CD4-positive, alpha-beta T cell (primary cell): ENCODE results near the gene LAMC2. TPM values are rescaled to one million over a fixed set of nuclear protein-coding genes. Genes with fewer than 3 reads are reported as not detected.

Experiments used
- ATAC-seq: fragments of 200-7000 bp; cut with Tn5 transposase; one replicate; pipeline ENCODE4 v1.10.0; 2022; ENCODE audit warnings: mild to moderate bottlenecking; ENCODE audit not compliant: poor library complexity
- CTCF ChIA-PET: fragments of 350-600 bp; sonication (Branson Sonifier 250); formaldehyde crosslinking; loops from one replicate; lab custom pipeline; 2021; ENCODE audit warnings: antibody characterized with exemption, inconsistent platforms; lab: Charles Lee
- POLR2A ChIA-PET: fragments of 350-600 bp; sonication (Branson Sonifier 250); formaldehyde crosslinking; loops from one replicate; lab custom pipeline; 2021; ENCODE audit warnings: antibody characterized with exemption, inconsistent platforms; lab: Charles Lee
- DNase-seq, 14 experiments: peaks; one replicate each; pipeline ENCODE4 v3.0.0-alpha.2; 2013 to 2020; ENCODE audit warnings: mixed read lengths in 2 of 14
- H3K27ac ChIP-seq, 2 donors: one replicate each; pipeline versions ENCODE4 v1.5.1 to v1.7.0; 2013; ENCODE audit warnings: low read length in 2 of 2, low read depth in 1 of 2, mild to moderate bottlenecking in 1 of 2
- H3K27me3 ChIP-seq, 2 experiments: 1 replicate in 1 of 2; 2 replicates in 1 of 2; pipeline versions ENCODE4 v1.6.1 to v1.7.0; 2013; ENCODE audit warnings: low read length in 2 of 2, control low read depth in 1 of 2, mild to moderate bottlenecking in 1 of 2, moderate library complexity in 1 of 2; ENCODE audit not compliant: insufficient read depth in 2 of 2, control insufficient read depth in 1 of 2
- H3K36me3 ChIP-seq: one replicate; pipeline ENCODE4 v1.6.1; 2013; ENCODE audit warnings: low read length, control low read depth; ENCODE audit not compliant: insufficient read depth
- H3K4me1 ChIP-seq: one replicate; pipeline ENCODE4 v1.6.1; 2013; ENCODE audit warnings: low read length, control low read depth; ENCODE audit not compliant: insufficient read depth
- H3K4me3 ChIP-seq: one replicate; pipeline ENCODE4 v1.5.1; 2013; ENCODE audit warnings: mild to moderate bottlenecking, low read length, moderate library complexity
- H3K9me3 ChIP-seq, 2 experiments: 1 replicate in 1 of 2; 2 replicates in 1 of 2; pipeline versions ENCODE4 v1.6.1 to v1.7.0; 2013; ENCODE audit warnings: low read length in 2 of 2, mild to moderate bottlenecking in 2 of 2, control low read depth in 1 of 2, moderate library complexity in 1 of 2; ENCODE audit not compliant: control insufficient read depth in 1 of 2, insufficient read depth in 1 of 2
- H3K27ac Mint-ChIP-seq: one replicate; pipeline ENCODE4 v1.8.0; 2020; ENCODE audit warnings: mixed read lengths
- H3K27me3 Mint-ChIP-seq: one replicate; pipeline ENCODE4 v1.8.0; 2021; ENCODE audit warnings: mixed read lengths
- H3K36me3 Mint-ChIP-seq: one replicate; pipeline ENCODE4 v1.8.0; 2021; ENCODE audit warnings: low read depth, mixed read lengths
- H3K4me1 Mint-ChIP-seq: one replicate; pipeline ENCODE4 v1.8.0; 2021; ENCODE audit warnings: low read depth, mixed read lengths
- H3K4me3 Mint-ChIP-seq: one replicate; pipeline ENCODE4 v1.8.0; 2020; ENCODE audit warnings: mild to moderate bottlenecking, mixed read lengths
- H3K9me3 Mint-ChIP-seq: one replicate; pipeline ENCODE4 v1.8.0; 2020; ENCODE audit warnings: mixed read lengths
- CTCF ChIP-seq: fragments of 200-600 bp; IDR thresholded peaks from one replicate; pipeline ENCODE4 v1.8.0; 2022; ENCODE audit warnings: antibody characterized with exemption, mild to moderate bottlenecking
- intact Hi-C, 2 experiments: fragments of 100-400 bp; cut with DNase I in 1 of 2; cut with micrococcal nuclease in 1 of 2; formaldehyde crosslinking; loops; one replicate each; pipeline versions ENCODE4 v1.15.1 to v1.9.0; 2023 to 2025; cut with DNase I, micrococcal nuclease
- total RNA-seq, 174 experiments: library from RNA in 2 of 174; stranded (reverse) in 2 of 174; gene quantifications; one replicate each; pipeline ENCODE4 v1.2.3 and lab custom pipeline; 2021 to 2026

The LAMC2 gene
- total RNA-seq, 2 experiments from 2014 or later, result not detected

DNA sequence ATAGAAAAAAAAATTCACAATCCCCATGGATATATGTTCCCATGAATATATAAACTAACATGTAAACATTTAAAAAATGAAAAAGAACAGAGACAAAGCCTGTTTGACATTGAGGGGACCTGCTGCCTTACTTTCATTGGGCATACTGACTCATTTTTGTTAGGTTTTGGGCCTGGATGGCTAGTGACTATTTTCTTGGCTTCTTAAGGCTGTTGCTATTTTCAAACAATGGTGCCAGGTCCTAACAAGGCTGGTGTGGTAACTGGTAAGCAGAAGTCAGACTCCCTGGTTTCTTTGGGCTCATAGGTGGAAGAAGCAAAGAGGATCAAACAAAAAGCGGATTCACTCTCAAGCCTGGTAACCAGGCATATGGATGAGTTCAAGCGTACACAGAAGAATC is 51.0 kb downstream of the LAMC2 start:
- ATAC-seq (no peak), DNase-seq (no peak)
- Histone ChIP-seq H3K36me3 (no peaks in the 10 kb centered on the region), H3K9me3 (no peaks in the 10 kb centered on the region), H3K27me3 (peaks cover 0 to 3% of the 10 kb centered on the region in 2 experiments), H3K27ac (no peak overlapping the region), H3K4me3 (no peak overlapping the region), H3K4me1 (no peaks in the 10 kb centered on the region)
- Mint-ChIP-seq H3K9me3 (no peaks in the 10 kb centered on the region), H3K27ac (no peak overlapping the region), H3K4me3 (no peak overlapping the region), H3K4me1 (no peaks in the 10 kb centered on the region), H3K36me3 (no peaks in the 10 kb centered on the region), H3K27me3 (no peaks in the 10 kb centered on the region)
- POLR2A ChIA-PET, result no interaction called here
- intact Hi-C loops, result no loop called here
- CTCF ChIA-PET, result no interaction called here
- TF ChIP-seq CTCF, result no peak

DNA sequence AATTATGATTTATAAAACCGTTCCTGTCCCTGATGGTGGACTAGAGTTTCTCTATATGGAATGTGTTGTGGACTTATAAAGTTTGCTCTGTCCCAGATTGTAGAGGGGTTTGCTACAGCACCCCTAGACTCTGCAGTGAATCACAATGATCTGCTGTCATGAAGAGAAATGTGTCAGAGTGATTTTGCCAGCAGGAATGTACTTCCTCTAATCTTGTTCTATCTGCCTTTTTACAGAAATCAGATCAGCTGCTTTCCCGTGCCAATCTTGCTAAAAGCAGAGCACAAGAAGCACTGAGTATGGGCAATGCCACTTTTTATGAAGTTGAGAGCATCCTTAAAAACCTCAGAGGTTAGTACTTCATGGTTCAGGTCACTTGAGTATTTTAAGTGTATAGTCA is 52.0 kb downstream of the LAMC2 start:
- no peak overlapping the region for H3K27ac Mint-ChIP-seq
- H3K4me1 Mint-ChIP-seq, result no peaks in the 10 kb centered on the region
- TF ChIP-seq CTCF, result no peak
- Histone ChIP-seq H3K27ac (no peak overlapping the region), H3K4me1 (no peaks in the 10 kb centered on the region), H3K4me3 (no peak overlapping the region), H3K36me3 (no peaks in the 10 kb centered on the region), H3K9me3 (no peaks in the 10 kb centered on the region), H3K27me3 (peaks cover 0 to 3% of the 10 kb centered on the region in 2 experiments)
- ChIA-PET POLR2A (no interaction called here), CTCF (no interaction called here)
- no peaks in the 10 kb centered on the region for H3K36me3 Mint-ChIP-seq
- no peaks in the 10 kb centered on the region for H3K27me3 Mint-ChIP-seq
- DNase-seq (no peak), ATAC-seq (no peak)
- intact Hi-C loops, result no loop called here
- H3K4me3 Mint-ChIP-seq, result no peak overlapping the region
- no peaks in the 10 kb centered on the region for H3K9me3 Mint-ChIP-seq

GRCh38 chr1:183239220-183239742 is 53.2 kb downstream of the LAMC2 start:
- POLR2A ChIA-PET, result no interaction called here
- no peaks in the 10 kb centered on the region for H3K4me1 ChIP-seq
- intact Hi-C loops, result no loop called here
- peaks cover 0 to 3% of the 10 kb centered on the region in 2 experiments for H3K27me3 ChIP-seq
- ATAC-seq (no peak), DNase-seq (no peak)
- H3K4me3 ChIP-seq, result no peak overlapping the region
- Mint-ChIP-seq H3K27me3 (no peaks in the 10 kb centered on the region), H3K36me3 (no peaks in the 10 kb centered on the region), H3K4me1 (no peaks in the 10 kb centered on the region), H3K4me3 (no peak overlapping the region), H3K27ac (no peak overlapping the region), H3K9me3 (no peaks in the 10 kb centered on the region)
- H3K27ac ChIP-seq, result no peak overlapping the region
- CTCF ChIA-PET, result no interaction called here
- no peak for TF ChIP-seq CTCF
- no peaks in the 10 kb centered on the region for H3K9me3 ChIP-seq
- no peaks in the 10 kb centered on the region for H3K36me3 ChIP-seq
